Mesenchymal stem cell (in vitro differentiated cells and primary cell): ENCODE data around the gene KCNIP4.

ENCODE experiments used
- DNase-seq: peaks from one replicate; pipeline ENCODE4 v3.0.0-alpha.2; 2013
- H2AFZ ChIP-seq: one replicate; pipeline ENCODE4 v1.6.1; 2013; ENCODE audit warnings: low read depth, mild to moderate bottlenecking, control low read depth, inconsistent platforms, low read length, moderate library complexity
- H2AK5ac ChIP-seq: 2 replicates; pipeline ENCODE4 v1.6.1; 2013; ENCODE audit warnings: low read length, moderate library complexity, mild to moderate bottlenecking, inconsistent platforms; ENCODE audit not compliant: severe bottlenecking
- H2BK120ac ChIP-seq: one replicate; pipeline ENCODE4 v1.6.1; 2013; ENCODE audit warnings: low read depth, mild to moderate bottlenecking, inconsistent platforms, low read length, moderate library complexity
- H2BK12ac ChIP-seq, 2 experiments: one replicate each; pipeline ENCODE4 v1.6.1; 2013; ENCODE audit warnings: inconsistent platforms in 2 of 2, low read length in 2 of 2, mild to moderate bottlenecking in 2 of 2, moderate library complexity in 2 of 2, control low read depth in 1 of 2
- H2BK15ac ChIP-seq: one replicate; pipeline ENCODE4 v1.6.1; 2013; ENCODE audit warnings: mild to moderate bottlenecking, low read depth, inconsistent platforms; ENCODE audit not compliant: poor library complexity, severe bottlenecking
- H2BK5ac ChIP-seq: 2 replicates; pipeline ENCODE4 v1.6.1; 2013; ENCODE audit warnings: low read depth, mild to moderate bottlenecking, low read length, control low read depth, inconsistent platforms; ENCODE audit not compliant: poor library complexity, severe bottlenecking
- H3K14ac ChIP-seq, 2 experiments: one replicate each; pipeline ENCODE4 v1.6.1; 2013; ENCODE audit warnings: inconsistent platforms in 2 of 2, low read length in 2 of 2, control low read depth in 1 of 2, mild to moderate bottlenecking in 1 of 2, moderate library complexity in 1 of 2
- H3K18ac ChIP-seq, 2 experiments: one replicate each; pipeline ENCODE4 v1.6.1; 2013; ENCODE audit warnings: inconsistent platforms in 2 of 2, low read length in 2 of 2, control low read depth in 1 of 2, low read depth in 1 of 2, mild to moderate bottlenecking in 1 of 2
- H3K23ac ChIP-seq, 2 experiments: one replicate each; pipeline ENCODE4 v1.6.1; 2013; ENCODE audit warnings: inconsistent platforms in 2 of 2, low read length in 2 of 2, mild to moderate bottlenecking in 2 of 2, moderate library complexity in 2 of 2, control low read depth in 1 of 2
- H3K27ac ChIP-seq: 2 replicates; pipeline ENCODE4 v1.5.1; 2013; ENCODE audit warnings: mild to moderate bottlenecking, moderate library complexity, low read length, control low read depth, inconsistent platforms; ENCODE audit not compliant: poor library complexity, severe bottlenecking
- H3K27me3 ChIP-seq, 2 experiments: 2 replicates each; pipeline versions ENCODE4 v1.6.1 to v1.7.0; 2013; ENCODE audit warnings: low read length in 2 of 2, mild to moderate bottlenecking in 2 of 2, moderate library complexity in 2 of 2, control low read depth in 1 of 2, inconsistent platforms in 1 of 2; ENCODE audit not compliant: control insufficient read depth in 1 of 2, insufficient read depth in 1 of 2
- H3K36me3 ChIP-seq, 2 experiments: 2 replicates each; pipeline versions ENCODE4 v1.6.1 to v1.7.0; 2013; ENCODE audit warnings: low read length in 2 of 2, control low read depth in 1 of 2, inconsistent platforms in 1 of 2, low read depth in 1 of 2, mild to moderate bottlenecking in 1 of 2; ENCODE audit not compliant: insufficient read depth in 2 of 2, control insufficient read depth in 1 of 2
- H3K4ac ChIP-seq, 2 experiments: one replicate each; pipeline ENCODE4 v1.6.1; 2013; ENCODE audit warnings: inconsistent platforms in 2 of 2, low read length in 2 of 2, mild to moderate bottlenecking in 2 of 2, moderate library complexity in 2 of 2, control low read depth in 1 of 2, low read depth in 1 of 2
- H3K4me1 ChIP-seq: 2 replicates; pipeline ENCODE4 v1.6.1; 2013; ENCODE audit warnings: low read depth, low read length, control low read depth; ENCODE audit not compliant: control insufficient read depth, insufficient read depth
- H3K4me2 ChIP-seq: 2 replicates; pipeline ENCODE4 v1.6.1; 2013; ENCODE audit warnings: low read length, mild to moderate bottlenecking, inconsistent platforms; ENCODE audit not compliant: poor library complexity, severe bottlenecking
- H3K4me3 ChIP-seq, 2 experiments: 2 replicates each; pipeline versions ENCODE4 v1.5.1 to v1.7.0; 2013; ENCODE audit warnings: low read length in 2 of 2, mild to moderate bottlenecking in 2 of 2, control low read depth in 1 of 2, low read depth in 1 of 2; ENCODE audit not compliant: insufficient read depth in 1 of 2
- H3K79me1 ChIP-seq: replicated peaks from 2 replicates; pipeline ENCODE4 v1.6.1; 2013; ENCODE audit warnings: mild to moderate bottlenecking, control low read depth, low read length, inconsistent platforms; ENCODE audit not compliant: poor library complexity, severe bottlenecking
- H3K9ac ChIP-seq: 2 replicates; pipeline ENCODE4 v1.7.0; 2013; ENCODE audit warnings: mild to moderate bottlenecking, low read length, moderate library complexity
- H3K9me3 ChIP-seq: 2 replicates; pipeline ENCODE4 v1.7.0; 2013; ENCODE audit warnings: mild to moderate bottlenecking, low read length; ENCODE audit not compliant: control insufficient read depth
- H4K8ac ChIP-seq: one replicate; pipeline ENCODE4 v1.6.1; 2013; ENCODE audit warnings: inconsistent platforms, mild to moderate bottlenecking, low read length, moderate library complexity
- H4K91ac ChIP-seq: one replicate; pipeline ENCODE4 v1.6.1; 2013; ENCODE audit warnings: mild to moderate bottlenecking, low read length, inconsistent platforms
- WGBS: methylation state at CpG from one replicate; pipeline ENCODE4 v1.1.7; 2013; ENCODE audit warnings: mixed read lengths; 5-methylcytosine and 5-hydroxymethylcytosine counted together

KCNIP4 gene

GRCh38 chr4:20679951-20680350 lies 1268.6 kb downstream of the KCNIP4 start:
- peaks cover 0 to 13% of the 10 kb centered on the region in 2 experiments for H3K27me3 ChIP-seq
- no peak overlapping the region for H3K4me3 ChIP-seq
- no peak overlapping the region for H2BK12ac ChIP-seq
- H3K14ac ChIP-seq: no peak overlapping the region
- H2BK120ac ChIP-seq: no peak overlapping the region
- H3K27ac ChIP-seq: no peak overlapping the region
- no peaks in the 10 kb centered on the region for H3K79me1 ChIP-seq
- no peak overlapping the region for H3K9ac ChIP-seq
- H2BK5ac ChIP-seq: no peak overlapping the region
- no peak overlapping the region for H4K91ac ChIP-seq
- H3K23ac ChIP-seq: no peak overlapping the region
- no peaks in the 10 kb centered on the region for H3K9me3 ChIP-seq
- no peak overlapping the region for H2AFZ ChIP-seq
- WGBS: 67% methylated on average over 1 of the region's 1 CpG
- H4K8ac ChIP-seq: no peak overlapping the region
- H2BK15ac ChIP-seq: no peak overlapping the region
- H3K4me1 ChIP-seq: no peaks in the 10 kb centered on the region
- DNase-seq: no peak
- no peaks in the 10 kb centered on the region for H3K36me3 ChIP-seq
- H3K4ac ChIP-seq: no peak overlapping the region
- H2AK5ac ChIP-seq: no peak overlapping the region
- H3K4me2 ChIP-seq: no peak overlapping the region
- H3K18ac ChIP-seq: no peak overlapping the region
